MCF 10A (cell line): ENCODE data around the gene ABI1. TPM values are rescaled to one million over a fixed set of nuclear protein-coding genes. Genes with fewer than 3 reads are reported as not detected.
A peak's percentile ranks its signal among the peaks of the same experiment; 100 is the strongest.
"Not testable (repeated sequence)": the region's sequence is repeated elsewhere in the genome, so short reads cannot be mapped to it uniquely, and the experiment has no call there.

ENCODE experiments used
- Bru-seq: library from RNA; stranded (reverse); fragments of 400-500 nt; gene quantifications from one replicate; lab custom pipeline; 2021; lab: Mats Ljungman, UMichigan
- BruChase-seq, 2 experiments: library from RNA; stranded (reverse); fragments of 400-500 nt; gene quantifications; one replicate each; lab custom pipeline; 2021; lab: Mats Ljungman, UMichigan
- BruUV-seq: library from RNA; stranded (reverse); fragments of 400-500 nt; replicated peaks from 2 replicates; lab custom pipeline; 2021; lab: Mats Ljungman, UMichigan
- CTCF ChIA-PET: fragments of 300-600 bp; sonication (Branson Sonifier 250); formaldehyde crosslinking; extraction: SDS; loops from one replicate; lab custom pipeline; 2021; ENCODE audit warnings: antibody characterized with exemption, inconsistent platforms; lab: Yijun Ruan, JAX
- POLR2A ChIA-PET: fragments of 300-600, 350-650 bp; sonication (Branson Sonifier 250); formaldehyde crosslinking; extraction: SDS; loops from one replicate; lab custom pipeline; 2020; ENCODE audit warnings: antibody characterized with exemption, inconsistent platforms; lab: Yijun Ruan, JAX
- DNase-seq: peaks from one replicate; pipeline ENCODE4 v3.0.0-alpha.2; 2018; ENCODE audit not compliant: unreplicated experiment
- H3K27ac Mint-ChIP-seq: one replicate; pipeline ENCODE4 v1.8.0; 2022; ENCODE audit warnings: mild to moderate bottlenecking, low read depth, mixed read lengths; ENCODE audit not compliant: unreplicated experiment
- H3K27me3 Mint-ChIP-seq: one replicate; pipeline ENCODE4 v1.8.0; 2022; ENCODE audit warnings: mixed read lengths; ENCODE audit not compliant: insufficient read depth, unreplicated experiment
- H3K36me3 Mint-ChIP-seq: one replicate; pipeline ENCODE4 v1.8.0; 2022; ENCODE audit warnings: mild to moderate bottlenecking, moderate library complexity, mixed read lengths; ENCODE audit not compliant: insufficient read depth, unreplicated experiment
- H3K4me1 Mint-ChIP-seq: one replicate; pipeline ENCODE4 v1.8.0; 2022; ENCODE audit warnings: mixed read lengths; ENCODE audit not compliant: insufficient read depth, unreplicated experiment
- H3K4me3 Mint-ChIP-seq: one replicate; pipeline ENCODE4 v1.8.0; 2022; ENCODE audit warnings: mild to moderate bottlenecking, moderate library complexity, mixed read lengths; ENCODE audit not compliant: unreplicated experiment
- H3K9me3 Mint-ChIP-seq: one replicate; pipeline ENCODE4 v1.8.0; 2022; ENCODE audit warnings: mixed read lengths; ENCODE audit not compliant: unreplicated experiment
- CTCF ChIP-seq: fragments of 200-600 bp; IDR thresholded peaks from one replicate; pipeline ENCODE4 v1.8.0; 2022; ENCODE audit warnings: antibody characterized with exemption, mild to moderate bottlenecking; ENCODE audit not compliant: unreplicated experiment
- intact Hi-C: fragments of 100-400 bp; cut with micrococcal nuclease; formaldehyde crosslinking; loops from 2 replicates; pipeline ENCODE4 v1.14.1; 2022
- long read RNA-seq: library from polyadenylated mRNA; stranded (forward); transcript quantifications from one replicate; pipeline ENCODE4 v2.0.0, GENCODE V29; 2022
- total RNA-seq: library from RNA; stranded (reverse); gene quantifications from 2 replicates; pipeline ENCODE4 v1.2.3, GENCODE V29; 2022

The ABI1 gene
- total RNA-seq, result 43.0 and 53.0 TPM in 2 replicates
- percentile 85 among the genes with signal in this experiment for Bru-seq, nascent RNA
- BruChase-seq, experiment 1, labeled RNA remaining after a 6-hour chase, result percentile 76 among the genes with signal in this experiment
- percentile 83 among the genes with signal in this experiment for BruChase-seq, experiment 2, labeled RNA remaining after a 2-hour chase
- long read RNA-seq, transcript ABI1-205 (10 exons, 3,516 nt), result major isoform, 51 of 133 reads
- long read RNA-seq, transcript ABI1-208 (10 exons, 3,515 nt), result minor isoform, 25 of 133 reads
- long read RNA-seq, transcript ABI1-209 (9 exons, 3,441 nt), result minor isoform, 14 of 133 reads
- long read RNA-seq, partial matches to known transcripts, result 8 of 133 reads
- long read RNA-seq, other reads (novel, unspliced or antisense), result 33 of 133 reads

- no peak for TF ChIP-seq CTCF
- CTCF ChIA-PET, result interaction anchor here (0.6 to 2.7 kb wide), 6 partner anchors 9 to 291 kb away, joined by 3 to 21 read pairs (median 7); no protein-coding TSS in a partner anchor
- Mint-ChIP-seq H3K27ac (peak within 1 kb of the TSS; percentile 95), H3K4me1 (peaks cover 12% of the 10 kb centered on the region), H3K4me3 (peak within 1 kb of the TSS; percentile 91), H3K27me3 (no peaks in the 10 kb centered on the region), H3K9me3 (no peaks in the 10 kb centered on the region), H3K36me3 (no peaks in the 10 kb centered on the region)
- intact Hi-C loops, result loop anchor here (1.0 kb wide), 3 partner anchors 9 to 79 kb away; no protein-coding TSS in a partner anchor
- DNase-seq, result peak; percentile 99
- TSS peak; percentile 10 for BruUV-seq
- POLR2A ChIA-PET, result interaction anchor here (0.6 to 3.1 kb wide), 13 partner anchors 9 to 567 kb away, joined by 3 to 24 read pairs (median 3); no protein-coding TSS in a partner anchor
Observed at GRCh38 chr10:26860443-26861204, at the start of gene ABI1. ABI1 (minus strand) TSS chr10:26860958; CDS start chr10:26860863, 95 bp downstream.

GRCh38 chr10:26909753-26910152, 49.0 kb upstream of the ABI1 start:
- H3K9me3 Mint-ChIP-seq, result no peaks in the 10 kb centered on the region
- H3K4me3 Mint-ChIP-seq, result no peak overlapping the region
- H3K36me3 Mint-ChIP-seq, result no peaks in the 10 kb centered on the region
- BruUV-seq, result no TSS peak
- DNase-seq, result peak; percentile 18
- H3K27me3 Mint-ChIP-seq, result no peaks in the 10 kb centered on the region
- H3K4me1 Mint-ChIP-seq, result no peaks in the 10 kb centered on the region
- no peak overlapping the region for H3K27ac Mint-ChIP-seq
- TF ChIP-seq CTCF, result no peak
- ChIA-PET POLR2A (no interaction called here), CTCF (no interaction called here)
- intact Hi-C loops, result no loop called here

- H3K4me1 Mint-ChIP-seq, H3K9me3 Mint-ChIP-seq, H3K27me3 Mint-ChIP-seq, H3K36me3 Mint-ChIP-seq, H3K4me3 Mint-ChIP-seq, H3K27ac Mint-ChIP-seq, CTCF ChIA-PET, BruUV-seq, DNase-seq, intact Hi-C loops: not testable (repeated sequence)
- POLR2A ChIA-PET, result interaction anchor here (0.6 kb wide), 1 partner anchor 334 kb away, joined by 3 read pairs; no protein-coding TSS in a partner anchor
Observed at GRCh38 chr10:26905253-26905781, 44.6 kb upstream of the ABI1 start.

- Mint-ChIP-seq H3K4me1 (no peaks in the 10 kb centered on the region), H3K27me3 (no peaks in the 10 kb centered on the region), H3K9me3 (no peaks in the 10 kb centered on the region), H3K36me3 (no peaks in the 10 kb centered on the region), H3K27ac (no peak overlapping the region), H3K4me3 (no peak overlapping the region)
- intact Hi-C loops, result loop anchor here (5.0 kb wide), 1 partner anchor 409 kb away; no protein-coding TSS in a partner anchor
- no peak for TF ChIP-seq CTCF
- CTCF ChIA-PET, result interaction anchor here (0.8 kb wide), 1 partner anchor 95 kb away, joined by 3 read pairs; no protein-coding TSS in a partner anchor
- BruUV-seq, result no TSS peak
- no peak for DNase-seq
- POLR2A ChIA-PET, result no interaction called here
Observed at GRCh38 chr10:26903431-26904217, 42.9 kb upstream of the ABI1 start.

GRCh38 chr10:26892306-26892923, 31.7 kb upstream of the ABI1 start:
- H3K36me3 Mint-ChIP-seq, H3K4me1 Mint-ChIP-seq, CTCF ChIA-PET: not testable (repeated sequence)

More at GRCh38 chr10:26892306-26892923, 31.7 kb upstream of the ABI1 start:
- BruUV-seq, H3K4me3 Mint-ChIP-seq, DNase-seq, intact Hi-C loops, POLR2A ChIA-PET, H3K27ac Mint-ChIP-seq, H3K9me3 Mint-ChIP-seq, H3K27me3 Mint-ChIP-seq: not testable (repeated sequence)
